WI38 (cell line): ENCODE data around the gene STPG3.

Experiments
- H3K4me3 ChIP-seq: 2 replicates; pipeline ENCODE4 v1.5.1; 2011; ENCODE audit warnings: low read depth, mild to moderate bottlenecking, control low read depth, low read length
- TF ChIP-seq, protein P1 (sequence below): IDR thresholded peaks from 2 replicates; pipeline ENCODE4 v1.5.1; 2012; ENCODE audit warnings: low read depth, mild to moderate bottlenecking, control low read depth, low read length

The STPG3 gene

DNA sequence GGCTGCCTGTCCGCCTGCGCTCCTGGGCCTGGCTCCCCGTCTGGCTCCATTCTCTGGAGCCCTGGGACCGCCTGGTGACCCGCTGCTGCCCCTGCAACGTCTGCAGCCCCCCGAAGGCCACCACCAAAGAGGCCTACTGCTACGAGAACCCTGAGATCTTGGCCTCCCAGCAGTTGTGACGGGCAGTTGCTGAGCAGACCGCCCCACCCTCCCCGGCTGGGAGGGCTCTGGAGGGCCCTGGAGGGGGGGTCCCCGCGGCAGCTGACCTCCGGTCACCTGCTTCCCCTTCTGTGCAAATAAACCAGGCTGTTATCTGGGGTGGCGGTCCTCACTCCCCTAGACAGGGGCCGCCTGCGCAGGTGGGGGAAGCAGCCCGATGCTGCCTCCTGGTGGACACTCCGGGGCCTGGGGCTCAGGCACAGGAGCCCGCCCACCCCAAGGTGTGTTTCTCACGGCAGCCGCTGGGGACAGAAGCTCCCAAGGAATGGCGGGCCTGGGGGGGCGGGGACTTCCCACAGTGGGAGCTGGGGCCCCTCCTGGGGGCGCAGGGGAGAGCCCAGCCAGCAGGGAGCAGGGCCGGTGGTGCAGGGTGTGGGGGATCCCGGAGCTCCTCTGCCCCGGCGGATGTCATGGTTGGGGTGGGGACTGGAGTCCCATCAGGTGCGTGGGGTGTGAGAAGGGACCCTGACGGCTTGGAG, 14.7 kb upstream of the STPG3 start:
- no peak overlapping the region for H3K4me3 ChIP-seq
- TF ChIP-seq, protein P1, sequence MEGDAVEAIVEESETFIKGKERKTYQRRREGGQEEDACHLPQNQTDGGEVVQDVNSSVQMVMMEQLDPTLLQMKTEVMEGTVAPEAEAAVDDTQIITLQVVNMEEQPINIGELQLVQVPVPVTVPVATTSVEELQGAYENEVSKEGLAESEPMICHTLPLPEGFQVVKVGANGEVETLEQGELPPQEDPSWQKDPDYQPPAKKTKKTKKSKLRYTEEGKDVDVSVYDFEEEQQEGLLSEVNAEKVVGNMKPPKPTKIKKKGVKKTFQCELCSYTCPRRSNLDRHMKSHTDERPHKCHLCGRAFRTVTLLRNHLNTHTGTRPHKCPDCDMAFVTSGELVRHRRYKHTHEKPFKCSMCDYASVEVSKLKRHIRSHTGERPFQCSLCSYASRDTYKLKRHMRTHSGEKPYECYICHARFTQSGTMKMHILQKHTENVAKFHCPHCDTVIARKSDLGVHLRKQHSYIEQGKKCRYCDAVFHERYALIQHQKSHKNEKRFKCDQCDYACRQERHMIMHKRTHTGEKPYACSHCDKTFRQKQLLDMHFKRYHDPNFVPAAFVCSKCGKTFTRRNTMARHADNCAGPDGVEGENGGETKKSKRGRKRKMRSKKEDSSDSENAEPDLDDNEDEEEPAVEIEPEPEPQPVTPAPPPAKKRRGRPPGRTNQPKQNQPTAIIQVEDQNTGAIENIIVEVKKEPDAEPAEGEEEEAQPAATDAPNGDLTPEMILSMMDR = peak; percentile 92

- TF ChIP-seq, protein P1 = no peak
- no peak overlapping the region for H3K4me3 ChIP-seq
Measured at GRCh38 chr9:137236936-137237421, 14.1 kb upstream of the STPG3 start.

- no peak overlapping the region for H3K4me3 ChIP-seq
- TF ChIP-seq, protein P1 = no peak
Measured at GRCh38 chr9:137237759-137238726, 13.0 kb upstream of the STPG3 start.

- peak overlapping the region; percentile 67 for H3K4me3 ChIP-seq
Measured at GRCh38 chr9:137239541-137240200, 11.4 kb upstream of the STPG3 start.

DNA sequence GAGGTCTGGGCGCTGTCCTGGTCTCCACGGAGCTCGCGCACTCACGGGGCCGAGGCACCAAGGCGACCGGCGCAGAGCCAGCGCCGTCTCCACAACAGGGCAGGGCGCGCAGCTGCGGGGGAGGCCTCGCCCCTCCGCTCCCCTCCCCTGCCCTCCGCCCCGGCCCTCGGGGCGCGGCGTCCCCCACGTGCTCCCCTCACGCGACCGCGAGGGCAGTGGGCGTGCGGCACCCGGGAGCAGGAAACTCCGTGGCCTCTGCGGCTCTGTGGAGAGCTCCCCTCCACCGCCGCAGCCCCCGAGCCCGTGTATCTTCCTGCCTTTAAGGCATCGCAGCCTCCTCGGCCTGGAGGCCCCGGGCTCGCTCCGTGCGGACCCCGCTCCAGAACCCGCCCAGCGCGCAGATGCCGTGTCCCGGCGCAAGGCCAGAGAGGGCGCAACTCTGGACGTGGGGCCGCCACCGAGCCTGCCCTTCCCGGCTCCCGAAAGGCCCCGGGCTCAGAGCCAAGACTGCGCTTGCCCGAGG, 10.7 kb upstream of the STPG3 start:
- TF ChIP-seq, protein P1 = no peak
- peak overlapping the region; percentile 67 for H3K4me3 ChIP-seq

GRCh38 chr9:137240841-137241489, 10.1 kb upstream of the STPG3 start, which contains the start of gene TUBB4B:
Gene TUBB4B (plus strand): TSS chr9:137241287. CDS start chr9:137241361, 74 bp downstream.
- H3K4me3 ChIP-seq = peak within 1 kb of the TSS; percentile 90
- TF ChIP-seq, protein P1 = no peak
